Fibroblast of villous mesenchyme (primary cell): ENCODE results near the gene EPHB2. TPM values are rescaled to one million over a fixed set of nuclear protein-coding genes. Genes with fewer than 3 reads are reported as not detected.

ENCODE experiments used
- DNase-seq: peaks from one replicate; pipeline ENCODE4 v3.0.0-alpha.2; 2010; ENCODE audit warnings: low read depth
- H3K4me3 ChIP-seq: 2 replicates; pipeline ENCODE4 v1.5.1; 2011; ENCODE audit warnings: low read depth, mild to moderate bottlenecking, low read length
- CTCF ChIP-seq: IDR thresholded peaks from 2 replicates; pipeline ENCODE4 v1.5.1; 2012; ENCODE audit warnings: low read depth, mild to moderate bottlenecking, low read length; ENCODE audit not compliant: insufficient read depth
- total RNA-seq: library from RNA; depleted of rRNA; stranded (reverse); fragments of >200 nt; gene quantifications from 2 replicates; pipeline ENCODE4 v1.2.3, GENCODE V29; 2012

The EPHB2 gene
- total RNA-seq, 1 donor, result 4.3 TPM

- no peak overlapping the region for H3K4me3 ChIP-seq
- DNase-seq, result no peak
- no peak for TF ChIP-seq CTCF
Observed at GRCh38 chr1:22688466-22688865, 22.2 kb upstream of the EPHB2 start.

- TF ChIP-seq CTCF, result no peak
- H3K4me3 ChIP-seq, result no peak overlapping the region
- DNase-seq, result peak; percentile 87
Observed at GRCh38 chr1:22689505-22689904, 21.1 kb upstream of the EPHB2 start.

- TF ChIP-seq CTCF, result no peak
- DNase-seq, result no peak
- no peak overlapping the region for H3K4me3 ChIP-seq
Observed at GRCh38 chr1:22691031-22691753, 19.4 kb upstream of the EPHB2 start.

- no peak for DNase-seq
- TF ChIP-seq CTCF, result no peak
- H3K4me3 ChIP-seq, result no peak overlapping the region
Observed at GRCh38 chr1:22694172-22694571, 16.5 kb upstream of the EPHB2 start.

- H3K4me3 ChIP-seq, result no peak overlapping the region
- DNase-seq, result no peak
- TF ChIP-seq CTCF, result no peak
Observed at GRCh38 chr1:22696610-22697009, 14.0 kb upstream of the EPHB2 start.

- no peak for TF ChIP-seq CTCF
- no peak for DNase-seq
- H3K4me3 ChIP-seq, result no peak overlapping the region
Observed at GRCh38 chr1:22697980-22698379, 12.7 kb upstream of the EPHB2 start.
